Motor neuron (in vitro differentiated cells): ENCODE measurements around the gene ALKBH4. TPM values are rescaled to one million over a fixed set of nuclear protein-coding genes. Genes with fewer than 3 reads are reported as not detected.
"Not testable (repeated sequence)": the region's sequence is repeated elsewhere in the genome, so short reads cannot be mapped to it uniquely, and the experiment has no call there.

Source experiments
- ATAC-seq, 8 experiments: fragments of 200-7000 bp; cut with Tn5 transposase; replicated peaks in 6 of 8; 2 replicates each; pipeline ENCODE4 v1.8.0; 2021; ENCODE audit warnings: mild to moderate bottlenecking in 8 of 8, moderate library complexity in 8 of 8
- H3K27ac ChIP-seq, 2 donors: fragments of 250-450 bp; sonication (Bioruptor Pico); 2 replicates each; pipeline ENCODE4 v1.9.0; 2021; ENCODE audit warnings: antibody characterized with exemption in 2 of 2, mild to moderate bottlenecking in 2 of 2, moderate library complexity in 1 of 2
- H3K4me1 ChIP-seq, 2 donors: fragments of 250-450 bp; sonication (Bioruptor Pico); replicated peaks in 1 of 2; 2 replicates each; pipeline ENCODE4 v1.6.1; 2021; ENCODE audit warnings: antibody characterized with exemption in 2 of 2, mild to moderate bottlenecking in 2 of 2, moderate library complexity in 1 of 2
- H3K4me3 ChIP-seq, 5 donors: fragments of 250-450 bp; sonication (Bioruptor Pico); 2 replicates each; pipeline ENCODE4 v1.9.0; 2021; ENCODE audit warnings: antibody characterized with exemption in 5 of 5, mild to moderate bottlenecking in 5 of 5, moderate library complexity in 4 of 5
- WGBS, 10 experiments: fragments of 450-650 bp; shearing (Covaris generic); methylation state at CpG; one replicate each; pipeline ENCODE4 v1.0.0; 2022; 5-methylcytosine and 5-hydroxymethylcytosine counted together
- in situ Hi-C, 9 experiments: fragments of 400-800 bp; cut with MboI; loops; one replicate each; pipeline ENCODE4 v1.15.0; 2021; ENCODE audit warnings: low sequenced_read_pairs in 9 of 9, low pct_unique_long_range_greater_than_20kb in 2 of 9; ENCODE audit not compliant: unreplicated experiment in 9 of 9
- total RNA-seq, 8 experiments: library from RNA; unstranded; fragments of 300-600 nt; gene quantifications; 2 replicates each; pipeline versions ENCODE4 v1.2.3 to v1.2.4, GENCODE V29; 2022

ALKBH4 gene, protein sequence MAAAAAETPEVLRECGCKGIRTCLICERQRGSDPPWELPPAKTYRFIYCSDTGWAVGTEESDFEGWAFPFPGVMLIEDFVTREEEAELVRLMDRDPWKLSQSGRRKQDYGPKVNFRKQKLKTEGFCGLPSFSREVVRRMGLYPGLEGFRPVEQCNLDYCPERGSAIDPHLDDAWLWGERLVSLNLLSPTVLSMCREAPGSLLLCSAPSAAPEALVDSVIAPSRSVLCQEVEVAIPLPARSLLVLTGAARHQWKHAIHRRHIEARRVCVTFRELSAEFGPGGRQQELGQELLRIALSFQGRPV
- total RNA-seq = 10 to 100 TPM in 6 of 8 experiments, 1 to 10 TPM in 2; 6.9 to 16.7 (median 10.7) TPM

DNA sequence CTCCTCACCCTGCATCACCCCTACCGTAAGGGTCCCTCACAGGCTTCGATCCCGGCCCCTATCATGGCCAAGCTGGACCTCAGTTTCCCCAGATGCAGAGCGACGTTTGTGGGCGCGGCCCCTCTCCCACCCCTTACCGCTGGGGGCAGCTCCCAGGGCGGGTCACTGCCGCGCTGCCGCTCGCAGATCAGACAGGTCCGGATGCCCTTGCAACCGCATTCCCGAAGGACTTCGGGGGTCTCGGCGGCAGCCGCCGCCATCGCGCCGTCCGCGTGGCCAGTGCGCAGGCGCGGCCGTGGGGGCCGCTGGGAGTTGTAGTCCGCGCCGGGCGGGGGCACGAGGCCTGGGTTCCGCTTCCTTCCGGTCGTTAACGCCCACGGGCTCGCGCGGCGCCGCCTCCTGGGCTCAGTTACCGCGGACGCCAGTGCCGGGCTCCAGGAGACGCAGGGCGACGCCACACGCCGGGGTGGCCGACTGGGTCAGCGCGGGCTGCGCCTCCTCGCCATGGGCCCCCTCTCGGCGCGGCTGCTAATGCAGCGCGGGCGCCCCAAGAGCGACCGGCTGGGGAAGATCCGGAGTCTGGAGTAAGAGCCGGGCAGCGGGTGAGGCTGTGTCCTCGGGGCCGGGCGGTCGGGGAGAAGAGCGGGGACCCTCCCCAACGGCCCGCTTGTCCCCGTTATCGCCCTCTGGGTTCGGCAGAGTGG is at the start of gene ALKBH4, which contains the start of gene LRWD1:
Gene ALKBH4, minus strand, starts transcription at position 287 of the 704 bp plus-strand sequence. Its CDS starts 27 bp downstream, at position 260.
Gene LRWD1, plus strand, starts transcription at position 408 of the 704 bp plus-strand sequence. Its CDS starts 97 bp downstream, at position 505.
- peaks cover 5 to 11% of the 10 kb centered on the region in 2 donors for H3K4me1 ChIP-seq
- 0 to 6% (median 0%) methylated on average over 1 to 13 of the region's 81 CpGs; no CpG with 5 or more reads in 4 of the 10 experiments for WGBS, 10 experiments
- H3K4me3 ChIP-seq = peak within 1 kb of the TSS; percentile 91 to 97 (median 92)
- peak; percentile 89 to 95 (median 92) for ATAC-seq
- H3K27ac ChIP-seq = peak within 1 kb of the TSS; percentile 66 to 85
- in situ Hi-C loops = no loop called here

DNA sequence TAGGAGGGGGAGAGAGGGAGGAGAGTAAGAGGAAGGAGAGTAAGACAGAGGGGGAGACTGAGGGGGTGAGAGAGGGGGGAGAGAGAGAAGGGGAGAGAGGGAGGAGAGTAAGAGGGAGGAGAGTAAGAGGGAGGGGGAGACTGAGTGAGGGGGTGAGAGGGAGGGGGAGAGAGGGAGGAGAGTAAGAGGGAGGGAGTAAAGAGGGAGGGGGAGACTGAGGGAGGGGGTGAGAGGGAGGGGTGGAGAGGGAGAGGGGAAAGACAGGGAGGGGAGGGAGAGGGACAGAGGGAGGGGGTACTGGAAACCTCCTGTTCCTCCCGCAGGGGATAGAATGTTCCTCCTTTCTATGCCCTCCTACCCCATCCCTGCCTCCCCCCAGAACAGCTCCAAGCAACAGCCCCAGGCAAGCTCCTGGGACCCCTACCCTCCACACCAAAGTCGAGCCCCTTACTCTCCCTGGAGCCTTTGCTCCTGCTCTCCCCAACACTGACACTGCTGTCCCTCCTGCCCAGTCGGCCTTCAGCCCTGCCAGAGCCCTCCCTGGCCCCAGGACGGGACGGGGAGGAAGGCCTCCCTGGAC is 48.1 kb upstream of the ALKBH4 start:
- peak overlapping the region in 1 of 2 donors; percentile 78 for H3K27ac ChIP-seq
- H3K4me1 ChIP-seq, in situ Hi-C loops, H3K4me3 ChIP-seq: not testable (repeated sequence)
- WGBS, 10 experiments = no CpG with 5 or more reads among the region's 5 CpGs
- peak in 5 of 8 experiments; percentile 13 to 48 (median 42) for ATAC-seq

DNA sequence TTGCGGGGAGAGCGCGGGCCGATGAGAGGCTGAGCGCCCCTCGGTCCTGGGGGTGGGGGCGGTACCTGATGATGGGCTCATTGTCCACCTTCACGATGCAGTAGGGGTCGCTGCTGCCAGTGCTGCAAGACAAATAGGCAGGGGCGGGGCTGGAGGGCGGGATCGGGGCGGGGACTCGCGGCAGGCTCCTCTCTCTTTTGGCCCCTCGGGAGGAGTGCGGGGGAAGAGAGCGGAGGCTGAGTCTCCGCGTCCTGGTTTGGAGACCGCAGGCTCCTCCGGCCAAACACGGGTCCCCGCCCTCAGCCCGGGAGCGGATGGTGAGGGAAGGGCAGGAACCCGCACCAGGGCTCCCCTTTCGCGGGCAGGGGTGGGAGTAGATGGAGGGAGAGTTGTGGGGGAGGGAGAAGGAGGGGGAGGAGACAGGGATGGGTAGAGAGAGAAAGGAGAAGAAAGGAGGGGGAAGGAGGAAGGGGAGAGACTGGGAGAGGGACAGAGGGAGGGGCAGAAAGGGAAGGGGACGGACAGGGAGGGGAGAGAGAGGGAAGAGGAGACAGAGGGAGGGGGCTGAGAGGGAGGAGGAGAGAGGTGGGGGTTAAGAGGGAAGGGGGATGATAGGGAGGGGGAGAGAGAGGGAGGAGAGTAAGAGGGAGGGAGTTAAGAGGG is 47.3 kb upstream of the ALKBH4 start:
- WGBS, 10 experiments = no CpG with 5 or more reads among the region's 30 CpGs
- peak; percentile 56 to 83 (median 76) for ATAC-seq
- H3K4me1 ChIP-seq, H3K4me3 ChIP-seq, in situ Hi-C loops, H3K27ac ChIP-seq: not testable (repeated sequence)

DNA sequence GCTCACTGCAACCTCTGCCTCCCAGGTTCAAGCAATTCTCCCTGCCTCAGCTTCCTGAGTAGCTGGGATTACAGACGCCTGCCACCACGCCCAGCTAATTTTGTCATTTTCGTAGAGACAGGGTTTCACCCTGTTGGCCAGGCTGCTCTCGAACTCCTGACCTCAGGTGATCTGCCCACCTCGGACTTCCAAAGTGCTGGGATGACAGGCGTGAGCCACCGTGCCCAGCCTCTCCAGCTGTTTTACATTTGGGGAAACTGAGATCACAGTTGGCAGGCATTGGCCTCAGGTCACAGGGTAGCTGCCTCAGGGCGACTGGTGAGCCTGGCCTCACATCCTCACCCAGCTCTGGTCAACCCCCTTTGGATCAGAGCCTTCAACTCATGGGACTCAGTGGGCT is 45.9 kb upstream of the ALKBH4 start:
- in situ Hi-C loops, H3K27ac ChIP-seq, ATAC-seq, H3K4me1 ChIP-seq, H3K4me3 ChIP-seq: not testable (repeated sequence)
- WGBS, 10 experiments = no CpG with 5 or more reads among the region's 8 CpGs

DNA sequence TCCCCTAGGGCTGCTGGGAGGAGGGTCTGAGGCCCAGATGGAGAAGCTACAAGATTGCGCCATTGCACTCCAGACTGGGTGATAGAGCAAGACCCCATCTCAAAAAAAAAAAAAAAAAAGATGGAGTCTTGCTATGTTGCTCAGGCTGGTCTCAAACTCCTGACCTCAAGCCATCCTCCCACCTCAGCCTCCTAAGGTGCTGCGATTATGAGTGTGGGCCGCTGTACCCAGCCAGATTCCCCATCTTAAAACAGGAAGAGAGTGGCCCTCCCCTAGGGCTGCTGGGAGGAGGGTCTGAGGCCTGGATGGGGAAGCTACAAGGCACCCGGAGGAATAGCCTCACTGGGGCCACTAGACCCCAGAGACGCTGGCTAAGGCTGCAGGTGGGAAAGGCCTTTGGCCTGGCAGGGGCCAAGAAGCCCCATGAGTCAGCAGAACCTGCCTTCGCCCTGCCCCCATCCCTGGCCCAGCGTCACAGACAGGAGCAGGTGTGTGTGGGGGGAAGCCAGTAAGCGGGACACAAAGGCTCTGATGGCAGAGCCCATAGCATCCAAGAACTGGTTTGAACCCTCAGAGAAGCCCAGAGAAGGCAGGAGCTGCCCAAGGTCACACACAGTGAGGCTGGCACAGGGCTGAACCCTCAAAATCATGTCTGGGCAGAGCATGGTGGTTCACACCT is 42.9 kb upstream of the ALKBH4 start:
- ATAC-seq, H3K4me3 ChIP-seq, H3K27ac ChIP-seq, in situ Hi-C loops, H3K4me1 ChIP-seq: not testable (repeated sequence)
- no CpG with 5 or more reads among the region's 8 CpGs for WGBS, 10 experiments

DNA sequence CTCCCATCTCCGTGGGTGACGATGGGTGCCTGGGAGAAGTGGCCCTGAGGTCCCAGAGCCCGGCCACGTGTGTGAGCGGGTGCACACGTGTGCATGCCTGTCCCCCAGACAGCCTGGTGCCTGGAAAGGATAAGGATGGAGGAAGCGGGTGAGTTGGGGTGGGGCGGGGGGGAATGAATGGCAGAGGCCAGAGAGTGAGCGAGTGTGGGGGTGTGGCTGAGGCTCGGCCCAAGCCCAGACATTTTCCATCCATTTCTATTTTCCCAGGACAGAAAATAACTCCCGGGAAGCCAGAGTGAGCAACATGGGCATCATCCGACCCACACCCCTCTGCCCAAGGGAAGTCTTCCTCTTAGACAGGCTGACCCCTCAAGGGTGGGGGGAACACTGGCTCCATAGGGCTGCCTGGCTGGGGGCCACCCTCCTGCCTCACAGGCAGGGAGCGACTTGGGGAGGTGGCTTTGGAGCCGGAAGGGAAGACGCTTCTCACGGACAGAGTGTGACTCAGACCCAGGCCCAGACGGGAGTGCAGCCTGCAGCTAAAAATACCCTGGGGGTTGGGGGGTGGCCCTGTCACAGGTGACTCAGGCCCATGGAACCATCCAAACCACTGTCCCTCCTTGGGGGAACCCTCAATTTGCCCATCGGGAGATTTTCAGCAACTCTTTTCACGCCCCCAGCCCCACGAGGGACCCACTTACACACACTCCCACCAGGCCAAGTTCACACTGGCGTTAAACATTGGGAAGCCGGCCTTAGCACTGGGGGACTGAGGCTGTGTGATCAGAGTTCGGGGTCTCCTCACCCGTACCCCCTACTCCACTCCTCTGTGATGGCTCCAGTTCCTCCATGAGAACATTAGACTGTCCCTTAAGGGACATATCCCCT is 40.9 kb upstream of the ALKBH4 start:
- H3K27ac ChIP-seq, H3K4me3 ChIP-seq, in situ Hi-C loops, H3K4me1 ChIP-seq: not testable (repeated sequence)
- peak; percentile 75 to 98 (median 81) for ATAC-seq
- no CpG with 5 or more reads among the region's 24 CpGs for WGBS, 10 experiments

DNA sequence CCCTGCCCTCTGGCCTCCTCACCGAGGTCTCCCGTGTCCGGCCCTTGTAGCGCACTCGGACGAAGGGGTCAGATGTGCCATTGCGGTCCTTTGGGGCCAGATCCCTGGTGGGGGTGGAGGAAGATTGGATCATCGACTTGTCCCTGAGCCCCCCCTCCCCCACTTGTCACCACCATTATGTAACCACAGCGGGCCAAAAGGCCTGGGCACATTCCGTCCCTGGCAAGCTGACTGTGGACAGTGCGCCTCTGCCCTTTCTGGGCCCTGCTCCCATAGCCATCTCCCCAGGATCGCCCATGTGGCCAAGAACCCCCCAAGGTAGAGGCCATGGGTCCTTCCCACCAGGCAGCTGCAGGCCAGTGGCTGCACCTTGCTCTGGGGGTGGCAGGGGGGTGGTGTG is 38.5 kb upstream of the ALKBH4 start:
- ATAC-seq, in situ Hi-C loops: not testable (repeated sequence)
- WGBS, 10 experiments = no CpG with 5 or more reads among the region's 12 CpGs

DNA sequence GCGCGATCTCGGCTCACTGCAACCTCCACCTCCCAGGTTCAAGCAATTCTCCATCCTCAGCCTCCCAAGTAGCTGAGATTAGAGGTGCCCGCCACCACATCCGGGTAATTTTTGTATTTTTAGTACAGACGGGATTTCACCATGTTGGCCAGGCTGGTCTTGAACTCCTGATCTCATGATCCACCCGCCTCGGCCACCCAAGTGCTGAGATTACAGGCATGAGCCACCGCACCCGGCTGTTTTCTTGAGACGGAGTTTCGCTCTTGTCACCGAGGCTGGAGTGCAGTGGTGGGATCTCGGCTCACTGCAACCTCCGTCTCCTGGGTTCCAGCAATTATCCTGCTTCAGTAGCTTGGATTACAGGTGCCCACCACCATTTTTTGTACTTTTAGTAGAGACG is 33.7 kb upstream of the ALKBH4 start:
- H3K4me3 ChIP-seq, in situ Hi-C loops, H3K4me1 ChIP-seq, H3K27ac ChIP-seq, ATAC-seq: not testable (repeated sequence)
- no CpG with 5 or more reads among the region's 16 CpGs for WGBS, 10 experiments

More for the DNA sequence above, 38.5 kb upstream of the ALKBH4 start:
- H3K4me1 ChIP-seq, H3K4me3 ChIP-seq, H3K27ac ChIP-seq: not testable (repeated sequence)

DNA sequence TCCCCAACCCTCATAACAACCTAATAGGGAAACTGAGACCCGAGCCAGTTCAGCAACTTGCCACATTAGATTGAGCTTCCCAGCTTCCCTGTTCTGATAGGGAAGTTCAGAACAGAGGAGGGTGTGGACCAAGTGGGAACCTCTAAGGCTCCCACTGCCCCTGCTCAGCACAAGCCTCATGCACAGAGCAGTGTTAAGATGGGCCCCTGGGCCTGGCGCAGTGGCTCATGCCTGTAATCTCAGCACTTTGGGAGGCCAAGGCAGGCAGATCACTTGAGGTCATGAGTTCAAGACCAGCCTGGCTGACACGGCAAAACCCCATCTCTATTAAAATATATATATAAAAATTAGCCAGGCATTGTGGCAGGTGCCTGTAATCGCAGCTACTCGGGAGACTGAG is 32.6 kb upstream of the ALKBH4 start:
- in situ Hi-C loops, H3K4me3 ChIP-seq, ATAC-seq, H3K27ac ChIP-seq, H3K4me1 ChIP-seq: not testable (repeated sequence)
- no CpG with 5 or more reads among the region's 5 CpGs for WGBS, 10 experiments

DNA sequence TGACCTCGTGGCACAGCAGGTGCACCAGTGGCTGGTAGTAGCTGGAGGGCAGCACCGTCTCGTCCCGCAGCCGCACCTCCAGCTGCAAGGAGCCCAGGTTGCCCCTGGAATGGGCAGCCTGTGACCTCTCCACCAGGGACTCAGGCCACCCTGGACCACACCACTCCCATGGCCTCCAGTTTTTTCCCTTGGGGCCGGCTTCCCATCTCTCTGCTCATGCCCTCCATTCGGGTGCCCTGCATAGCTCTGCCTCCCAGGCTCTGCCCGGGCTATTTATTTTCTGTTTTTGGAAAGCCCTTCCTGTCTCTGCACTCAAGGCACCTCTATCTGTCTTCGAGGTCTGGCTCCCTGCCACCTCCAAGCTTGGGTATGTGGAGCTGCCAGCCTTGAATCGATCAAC is 32.2 kb upstream of the ALKBH4 start:
- H3K27ac ChIP-seq, H3K4me1 ChIP-seq, H3K4me3 ChIP-seq, in situ Hi-C loops, ATAC-seq: not testable (repeated sequence)
- no CpG with 5 or more reads among the region's 10 CpGs for WGBS, 10 experiments

DNA sequence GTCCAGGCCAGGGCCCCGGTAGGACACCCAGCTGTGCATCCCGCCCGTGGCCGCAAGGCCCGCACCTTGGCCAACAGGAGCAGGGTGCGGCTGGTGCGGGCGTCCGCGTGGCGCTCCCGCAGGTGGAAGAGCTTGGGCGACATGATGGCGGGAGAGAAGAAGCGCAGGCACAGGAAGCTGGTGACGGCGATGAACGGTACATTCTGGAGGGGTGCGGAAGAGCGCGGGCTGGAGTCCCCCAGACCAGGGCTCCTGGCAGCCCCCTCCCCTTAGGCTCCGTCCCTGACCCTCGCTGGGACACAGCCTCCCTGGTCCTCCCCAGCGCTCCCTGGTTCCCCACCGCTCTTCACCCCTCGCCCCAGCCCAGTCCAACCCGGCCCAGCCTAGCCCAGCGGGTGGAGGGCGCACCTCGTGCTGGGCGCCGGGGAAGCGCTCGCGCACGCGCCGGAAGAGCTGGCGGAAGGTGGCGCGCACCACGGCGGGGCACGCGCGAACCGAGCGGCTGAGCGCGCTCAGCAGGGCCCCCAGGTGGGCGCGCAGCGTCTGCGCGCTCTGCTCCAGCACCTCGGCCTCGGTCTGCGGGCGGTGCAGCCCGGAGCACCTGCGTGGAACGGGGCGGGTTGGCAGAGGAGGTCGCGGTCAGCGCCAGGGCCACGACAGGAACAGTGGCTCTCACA is 29.9 kb upstream of the ALKBH4 start:
- H3K4me3 ChIP-seq, H3K4me1 ChIP-seq, in situ Hi-C loops, H3K27ac ChIP-seq: not testable (repeated sequence)
- WGBS, 10 experiments = no CpG with 5 or more reads among the region's 67 CpGs
- peak; percentile 3 to 60 (median 51) for ATAC-seq
